PFSK-1 (cell line): ENCODE results near the gene NOXA1.

Source experiments
- FOXP2 ChIP-seq: optimal IDR thresholded peaks from 2 replicates; pipeline ENCODE3; 2011; ENCODE audit warnings: borderline replicate concordance, control low read depth, inconsistent platforms; ENCODE audit not compliant: insufficient read depth; ENCODE audit errors: extremely low read length, extremely low read depth
- POLR2AphosphoS5 ChIP-seq: IDR thresholded peaks from 2 replicates; pipeline ENCODE4 v1.6.1; 2012; ENCODE audit warnings: low read depth, mild to moderate bottlenecking, control low read depth, low read length, moderate library complexity
- REST ChIP-seq, 2 experiments: IDR thresholded peaks; 2 replicates each; pipeline versions ENCODE4 v1.6.1 to v1.8.0; 2011 to 2012; ENCODE audit warnings: low read depth in 2 of 2, low read length in 2 of 2, control low read depth in 1 of 2, inconsistent platforms in 1 of 2, mild to moderate bottlenecking in 1 of 2, moderate library complexity in 1 of 2; ENCODE audit not compliant: insufficient read depth in 1 of 2
- SIN3A ChIP-seq: IDR thresholded peaks from 2 replicates; pipeline ENCODE4 v1.6.1; 2012; ENCODE audit warnings: mild to moderate bottlenecking, low read length, moderate library complexity, borderline replicate concordance; ENCODE audit not compliant: insufficient read depth
- TAF1 ChIP-seq: IDR thresholded peaks from 2 replicates; pipeline ENCODE4 v1.6.1; 2012; ENCODE audit warnings: low read length, control low read depth, borderline replicate concordance; ENCODE audit not compliant: insufficient read depth

Gene NOXA1

GRCh38 chr9:137462986-137463930, 40.1 kb downstream of the NOXA1 start:
- TF ChIP-seq REST (IDR thresholded peaks at IDR 0.05; ENCODE audit: insufficient read depth in 1 of 2, low read depth in 2 of 2, low read length in 2 of 2) (no peak), POLR2AphosphoS5 (no peak), SIN3A (no peak)

GRCh38 chr9:137463931-137464290, 40.7 kb downstream of the NOXA1 start:
- TF ChIP-seq REST (IDR thresholded peaks at IDR 0.05; ENCODE audit: insufficient read depth in 1 of 2, low read depth in 2 of 2, low read length in 2 of 2): no peak
- no peak for TF ChIP-seq TAF1
- TF ChIP-seq FOXP2: no peak
- no peak for TF ChIP-seq POLR2AphosphoS5
- no peak for TF ChIP-seq SIN3A

- no peak for TF ChIP-seq REST (IDR thresholded peaks at IDR 0.05; ENCODE audit: insufficient read depth in 1 of 2, low read depth in 2 of 2, low read length in 2 of 2)
- TF ChIP-seq FOXP2: no peak
- TF ChIP-seq SIN3A: no peak
- no peak for TF ChIP-seq TAF1
- no peak for TF ChIP-seq POLR2AphosphoS5
These were observed 41.3 kb downstream of the NOXA1 start for GRCh38 chr9:137464291-137464999.

GRCh38 chr9:137465000-137465719, 42.0 kb downstream of the NOXA1 start:
- TF ChIP-seq SIN3A: no peak

GRCh38 chr9:137465720-137466388, 42.7 kb downstream of the NOXA1 start:
- TF ChIP-seq REST (IDR thresholded peaks at IDR 0.05; ENCODE audit: insufficient read depth in 1 of 2, low read depth in 2 of 2, low read length in 2 of 2) (no peak), POLR2AphosphoS5 (no peak), SIN3A (no peak), FOXP2 (no peak), TAF1 (no peak)
